HG02610 (cell line): ENCODE data around the gene PTCRA.

Experiments used
- ATAC-seq: cut with Tn5 transposase; IDR thresholded peaks from one replicate; pipeline ENCODE4 v1.9.1; 2021; ENCODE audit warnings: mild to moderate bottlenecking, moderate library complexity; ENCODE audit not compliant: unreplicated experiment

PTCRA gene

GRCh38 chr6:42970871-42971612, 55.2 kb downstream of the PTCRA start:
- no peak for ATAC-seq

GRCh38 chr6:42971746-42972327, 56.0 kb downstream of the PTCRA start:
- no peak for ATAC-seq

GRCh38 chr6:42973926-42974325, 58.1 kb downstream of the PTCRA start:
- no peak for ATAC-seq

- ATAC-seq, result no peak
Observed at GRCh38 chr6:42974919-42975505, 59.2 kb downstream of the PTCRA start.
